Right cardiac atrium (tissue), 5 donors: ENCODE results near the gene CHRM5. TPM values are rescaled to one million over a fixed set of nuclear protein-coding genes. Genes with fewer than 3 reads are reported as not detected.

Experiments
- ATAC-seq, 2 donors: fragments of 200-7000 bp; cut with Tn5 transposase; one replicate each; pipeline versions ENCODE4 v1.8.0 to v1.9.1; 2020; ENCODE audit warnings: moderate library complexity in 2 of 2, mild to moderate bottlenecking in 1 of 2
- DNase-seq, 3 donors: peaks; one replicate each; pipeline ENCODE4 v3.0.0-alpha.2; 2020
- H3K27ac ChIP-seq: one replicate; pipeline ENCODE4 v1.5.1; 2013; ENCODE audit warnings: mild to moderate bottlenecking, low read length, control low read depth, moderate library complexity
- H3K27me3 ChIP-seq: one replicate; pipeline ENCODE4 v1.6.1; 2013; ENCODE audit not compliant: control insufficient read depth, insufficient read depth
- H3K4me1 ChIP-seq: one replicate; pipeline ENCODE4 v1.6.1; 2013; ENCODE audit warnings: low read length; ENCODE audit not compliant: control insufficient read depth, insufficient read depth
- H3K4me3 ChIP-seq: one replicate; pipeline ENCODE4 v1.5.1; 2013; ENCODE audit warnings: low read length, control low read depth
- H3K9me3 ChIP-seq: one replicate; pipeline ENCODE4 v1.6.1; 2013; ENCODE audit warnings: low read length; ENCODE audit not compliant: control insufficient read depth
- WGBS: extraction: QIAGEN DNeasy Blood & Tissue Kit; methylation state at CpG from one replicate; pipeline ENCODE4 v1.1.7; 2013; 5-methylcytosine and 5-hydroxymethylcytosine counted together
- intact Hi-C, 4 donors: fragments of 100-400 bp; cut with DNase I; formaldehyde crosslinking; loops; one replicate each; pipeline versions ENCODE4 v1.11.0 to v1.14.0; 2022 to 2023
- polyA plus RNA-seq: library from polyadenylated mRNA; stranded (reverse); fragments of 200-250 nt; gene quantifications from one replicate; pipeline ENCODE4 v1.2.3, GENCODE V29; 2013
- total RNA-seq, 4 donors: library from RNA; stranded (reverse); fragmentation: NEBNext Ultra II Directional; extraction: Animal tissue kit (Norgen Biotek cat#: 25700); gene quantifications; one replicate each; pipeline ENCODE4 v1.2.1, GENCODE V29; 2021
- donor health status: healthy with polysubstance abuse.
- donor health status: DM: no; HTN: yes; CAD: no.
- donor health status: DM: no; HTN: no; CAD: no.
- donor health status: DM: no; HTN: yes; CAD: no; lungs with severe emphysema.
- donor health status: DM: yes; HTN: yes; CAD: no.

CHRM5 gene
- total and polyA plus RNA-seq, 5 donors: not detected

DNA sequence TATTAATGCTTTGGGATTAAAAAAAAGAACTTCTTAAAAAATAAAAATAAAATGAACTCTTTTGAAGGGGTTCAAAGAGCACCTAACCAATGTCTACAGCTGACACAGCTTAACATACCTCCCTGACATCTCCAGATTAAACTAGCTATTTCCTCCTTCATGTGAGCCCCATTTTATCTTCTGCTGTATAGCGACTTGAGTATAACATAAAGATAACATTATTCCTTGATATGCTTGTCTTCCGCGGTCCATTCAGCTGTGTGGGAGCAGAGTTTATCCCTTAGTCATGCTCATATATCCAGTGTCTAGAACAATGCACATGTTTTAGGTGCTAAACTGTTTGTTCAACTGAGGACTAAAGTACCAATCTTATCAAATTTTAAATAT lies 7.8 kb upstream of the CHRM5 start:
- H3K4me1 ChIP-seq: peaks cover 2% of the 10 kb centered on the region
- intact Hi-C loops: no loop called here

GRCh38 chr15:33963831-33964664 lies 4.2 kb upstream of the CHRM5 start:
- Histone ChIP-seq H3K4me1 (no peaks in the 10 kb centered on the region), H3K27ac (no peak overlapping the region), H3K4me3 (no peak overlapping the region), H3K27me3 (no peaks in the 10 kb centered on the region), H3K9me3 (no peaks in the 10 kb centered on the region)
- WGBS: 57% methylated on average over 8 of the region's 8 CpGs
- DNase-seq (no peak), ATAC-seq (peak in 1 of 2 donors; percentile 45)
- intact Hi-C loops: no loop called here

More for the DNA sequence above, 7.8 kb upstream of the CHRM5 start:
- Histone ChIP-seq H3K9me3 (no peaks in the 10 kb centered on the region), H3K4me3 (no peak overlapping the region), H3K27me3 (no peaks in the 10 kb centered on the region), H3K27ac (no peak overlapping the region)
- 49% methylated on average over 3 of the region's 3 CpGs for WGBS
- no peak for DNase-seq
- no peak for ATAC-seq

DNA sequence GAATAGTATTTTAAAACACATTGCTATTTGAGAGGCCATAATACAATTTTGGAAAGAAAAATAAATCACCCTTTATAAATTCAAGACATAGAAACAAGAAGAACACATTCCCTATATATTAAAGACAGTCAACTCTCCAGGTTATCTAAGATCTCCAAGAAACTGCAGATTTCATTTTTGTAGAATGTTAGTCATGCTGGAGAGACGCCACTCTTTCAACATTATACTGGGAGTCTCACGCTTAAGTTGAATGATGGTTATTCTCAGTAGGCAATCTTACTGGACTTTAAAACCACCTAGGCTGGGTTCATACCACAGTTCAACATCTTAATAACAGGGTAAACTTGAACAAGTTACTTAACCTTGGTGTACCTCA lies 3.6 kb upstream of the CHRM5 start:
- Histone ChIP-seq H3K27me3 (no peaks in the 10 kb centered on the region), H3K4me3 (no peak overlapping the region), H3K4me1 (no peaks in the 10 kb centered on the region), H3K9me3 (no peaks in the 10 kb centered on the region), H3K27ac (no peak overlapping the region)
- DNase-seq: no peak
- ATAC-seq: no peak
- intact Hi-C loops: no loop called here
- 98% methylated on average over 2 of the region's 2 CpGs for WGBS

GRCh38 chr15:33968821-33969220 lies 524 bp downstream of the CHRM5 start:
- 83% methylated on average over 3 of the region's 3 CpGs for WGBS
- no peaks in the 10 kb centered on the region for H3K9me3 ChIP-seq
- DNase-seq (no peak), ATAC-seq (no peak)
- intact Hi-C loops: no loop called here
- no peak overlapping the region for H3K27ac ChIP-seq
- H3K4me3 ChIP-seq: no peak overlapping the region
- no peaks in the 10 kb centered on the region for H3K4me1 ChIP-seq
- no peaks in the 10 kb centered on the region for H3K27me3 ChIP-seq

DNA sequence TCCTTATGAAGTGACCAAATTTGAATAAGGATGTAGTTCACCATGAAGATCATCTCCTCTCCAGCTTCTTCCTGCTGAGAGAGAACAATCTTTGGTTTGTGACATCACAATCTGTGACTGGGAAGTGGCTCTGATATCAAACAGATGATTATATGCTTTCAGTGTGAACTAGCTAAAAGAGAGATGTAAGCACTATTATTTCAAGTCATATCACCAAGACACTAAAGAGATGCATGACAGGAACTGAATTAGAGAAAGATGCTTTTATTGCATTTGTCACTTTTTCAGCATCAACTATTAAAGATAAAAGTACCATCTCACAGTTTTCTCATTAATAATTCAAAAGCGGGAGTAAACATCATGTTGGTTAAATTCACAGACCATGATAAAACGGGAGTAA lies 3.5 kb downstream of the CHRM5 start:
- no peak overlapping the region for H3K4me3 ChIP-seq
- H3K27ac ChIP-seq: no peak overlapping the region
- H3K9me3 ChIP-seq: no peaks in the 10 kb centered on the region
- DNase-seq (no peak), ATAC-seq (no peak)
- WGBS: 92% methylated on average over 2 of the region's 2 CpGs
- no peaks in the 10 kb centered on the region for H3K27me3 ChIP-seq
- H3K4me1 ChIP-seq: no peaks in the 10 kb centered on the region
- intact Hi-C loops: no loop called here

DNA sequence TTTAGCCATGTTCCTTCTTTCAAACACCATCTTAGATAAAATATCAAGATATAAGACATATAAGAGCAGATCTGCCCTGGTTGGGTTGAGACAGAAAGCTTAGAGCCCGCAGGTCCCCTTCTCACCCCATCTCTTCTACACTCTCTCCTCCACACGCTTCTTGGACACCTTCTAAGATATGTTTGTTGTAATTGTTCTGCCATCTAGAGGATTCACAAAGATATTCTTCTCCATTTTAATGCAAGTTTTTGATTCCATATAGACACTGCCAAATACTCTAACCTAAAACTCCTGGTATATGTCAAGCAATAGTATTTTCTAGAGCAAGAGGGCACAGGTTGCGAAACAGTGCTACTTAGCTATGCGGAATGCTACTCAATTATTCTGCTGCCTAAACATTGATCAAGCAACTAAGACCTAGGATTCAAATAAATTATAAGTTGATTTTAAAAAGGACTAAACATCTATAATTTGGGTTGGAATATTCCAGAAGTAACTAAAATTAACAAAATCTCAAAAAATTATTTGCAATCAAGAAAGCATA lies 6.8 kb downstream of the CHRM5 start:
- intact Hi-C loops: no loop called here
- no peak overlapping the region for H3K27ac ChIP-seq
- no peaks in the 10 kb centered on the region for H3K27me3 ChIP-seq
- no peaks in the 10 kb centered on the region for H3K9me3 ChIP-seq
- H3K4me3 ChIP-seq: no peak overlapping the region
- 87% methylated on average over 4 of the region's 4 CpGs for WGBS
- no peaks in the 10 kb centered on the region for H3K4me1 ChIP-seq
- ATAC-seq (no peak), DNase-seq (no peak)

DNA sequence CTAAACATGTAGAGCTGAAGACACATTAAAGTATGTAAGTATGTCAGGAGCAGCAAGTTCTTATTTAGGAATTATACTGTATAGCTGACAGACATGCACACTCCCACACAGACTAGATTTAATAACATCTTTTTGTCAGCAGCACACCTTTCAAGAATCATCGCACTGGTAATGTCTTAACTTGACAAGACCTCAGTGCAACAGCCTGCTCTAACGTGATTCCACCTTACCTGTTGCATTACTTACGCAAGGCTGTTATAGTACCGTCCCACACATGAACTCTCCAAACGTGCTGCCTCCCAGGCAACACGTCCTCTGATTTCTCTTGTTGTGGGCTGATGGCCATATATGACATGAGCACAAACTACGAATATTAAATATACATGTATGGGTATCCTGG lies 11.9 kb downstream of the CHRM5 start:
- Histone ChIP-seq H3K4me3 (no peak overlapping the region), H3K9me3 (no peaks in the 10 kb centered on the region), H3K27me3 (no peaks in the 10 kb centered on the region), H3K27ac (no peak overlapping the region), H3K4me1 (no peaks in the 10 kb centered on the region)
- DNase-seq (no peak), ATAC-seq (no peak)
- WGBS: 66% methylated on average over 7 of the region's 7 CpGs
- intact Hi-C loops: no loop called here

- no peak for DNase-seq
- 79% methylated on average over 1 of the region's 1 CpG for WGBS
- H3K4me3 ChIP-seq: no peak overlapping the region
- H3K27ac ChIP-seq: no peak overlapping the region
- no peak for ATAC-seq
- H3K9me3 ChIP-seq: no peaks in the 10 kb centered on the region
- no peaks in the 10 kb centered on the region for H3K4me1 ChIP-seq
- no peaks in the 10 kb centered on the region for H3K27me3 ChIP-seq
- intact Hi-C loops: no loop called here
These were observed 14.2 kb downstream of the CHRM5 start for GRCh38 chr15:33982516-33982915.

DNA sequence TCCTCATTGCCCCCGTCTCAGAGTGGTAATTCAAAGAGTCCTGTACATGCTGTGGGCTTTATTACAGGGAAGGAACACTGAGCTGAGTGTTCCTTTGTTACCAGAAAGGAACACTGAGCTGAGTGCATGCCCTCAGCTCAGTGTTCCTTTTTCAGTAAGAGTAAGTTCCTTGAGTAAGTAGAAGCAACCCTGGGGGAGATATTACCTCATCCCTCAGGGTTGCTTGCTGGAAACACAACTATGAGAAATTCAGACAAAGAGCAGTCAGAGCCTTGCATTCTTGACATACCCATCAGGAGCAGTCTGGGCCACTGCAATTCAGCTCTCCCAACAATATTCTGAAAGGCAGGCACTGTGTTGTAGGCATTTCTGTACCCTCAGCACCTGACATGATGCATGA lies 17.0 kb downstream of the CHRM5 start:
- WGBS: 73% methylated on average over 1 of the region's 1 CpG
- no peaks in the 10 kb centered on the region for H3K4me1 ChIP-seq
- H3K27me3 ChIP-seq: no peaks in the 10 kb centered on the region
- no peak overlapping the region for H3K4me3 ChIP-seq
- intact Hi-C loops: no loop called here
- no peaks in the 10 kb centered on the region for H3K9me3 ChIP-seq
- ATAC-seq: peak in 1 of 2 donors; percentile 22
- DNase-seq: no peak
- H3K27ac ChIP-seq: no peak overlapping the region

DNA sequence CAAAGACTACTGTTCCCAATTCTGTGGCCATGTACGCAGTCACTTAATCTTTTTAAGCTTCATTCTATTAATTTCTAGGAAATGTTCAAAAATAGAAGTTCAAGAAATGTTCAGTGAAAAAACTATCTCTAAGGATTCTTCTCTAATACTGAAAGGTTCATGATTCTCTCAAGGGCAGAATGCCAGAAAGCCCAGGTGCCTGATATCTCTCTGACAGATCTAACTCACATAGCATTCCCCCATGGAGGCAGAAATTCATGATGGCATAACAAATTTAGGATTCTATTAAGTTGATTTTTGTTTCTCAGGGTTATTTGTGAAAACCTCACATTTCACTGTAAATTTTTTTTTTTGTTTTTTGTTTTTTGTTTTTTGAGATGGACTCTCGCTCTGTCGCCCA lies 17.5 kb downstream of the CHRM5 start:
- ATAC-seq (no peak), DNase-seq (no peak)
- no peak overlapping the region for H3K27ac ChIP-seq
- H3K4me3 ChIP-seq: no peak overlapping the region
- no peaks in the 10 kb centered on the region for H3K27me3 ChIP-seq
- 68% methylated on average over 3 of the region's 3 CpGs for WGBS
- no peaks in the 10 kb centered on the region for H3K4me1 ChIP-seq
- H3K9me3 ChIP-seq: no peaks in the 10 kb centered on the region
- intact Hi-C loops: no loop called here

DNA sequence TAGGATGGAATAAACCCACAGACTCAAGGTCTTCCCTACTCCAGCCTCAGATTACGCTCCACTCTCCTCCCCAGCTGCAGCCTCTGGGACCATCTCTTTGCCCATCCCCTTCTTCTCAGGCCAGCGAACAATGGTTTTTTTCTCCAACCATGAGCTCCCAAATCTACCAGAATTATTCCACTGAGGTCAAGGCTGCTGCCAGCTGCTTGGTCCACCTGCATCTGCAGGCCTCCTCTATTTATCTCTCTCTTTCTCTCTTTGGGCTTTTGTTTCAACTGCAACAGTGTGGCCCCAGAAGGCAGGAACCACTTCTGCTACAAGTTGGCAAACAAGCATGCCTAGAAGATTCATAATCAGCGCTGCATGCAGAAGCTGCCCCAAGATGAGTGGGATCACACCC lies 19.1 kb downstream of the CHRM5 start:
- intact Hi-C loops: no loop called here
- no peaks in the 10 kb centered on the region for H3K9me3 ChIP-seq
- ATAC-seq (no peak), DNase-seq (no peak)
- H3K4me1 ChIP-seq: no peaks in the 10 kb centered on the region
- H3K27ac ChIP-seq: no peak overlapping the region
- 99% methylated on average over 3 of the region's 3 CpGs for WGBS
- no peaks in the 10 kb centered on the region for H3K27me3 ChIP-seq
- H3K4me3 ChIP-seq: no peak overlapping the region
